Right cardiac atrium (tissue), 5 donors: ENCODE measurements around the gene NR3C2. TPM values are rescaled to one million over a fixed set of nuclear protein-coding genes. Genes with fewer than 3 reads are reported as not detected.

Source experiments
- ATAC-seq, 2 donors: fragments of 200-7000 bp; cut with Tn5 transposase; one replicate each; pipeline versions ENCODE4 v1.8.0 to v1.9.1; 2020; ENCODE audit warnings: moderate library complexity in 2 of 2, mild to moderate bottlenecking in 1 of 2
- DNase-seq, 3 donors: peaks; one replicate each; pipeline ENCODE4 v3.0.0-alpha.2; 2020
- H3K27ac ChIP-seq: one replicate; pipeline ENCODE4 v1.5.1; 2013; ENCODE audit warnings: mild to moderate bottlenecking, low read length, control low read depth, moderate library complexity
- H3K27me3 ChIP-seq: one replicate; pipeline ENCODE4 v1.6.1; 2013; ENCODE audit not compliant: control insufficient read depth, insufficient read depth
- H3K4me1 ChIP-seq: one replicate; pipeline ENCODE4 v1.6.1; 2013; ENCODE audit warnings: low read length; ENCODE audit not compliant: control insufficient read depth, insufficient read depth
- H3K4me3 ChIP-seq: one replicate; pipeline ENCODE4 v1.5.1; 2013; ENCODE audit warnings: low read length, control low read depth
- H3K9me3 ChIP-seq: one replicate; pipeline ENCODE4 v1.6.1; 2013; ENCODE audit warnings: low read length; ENCODE audit not compliant: control insufficient read depth
- WGBS: extraction: QIAGEN DNeasy Blood & Tissue Kit; methylation state at CpG from one replicate; pipeline ENCODE4 v1.1.7; 2013; 5-methylcytosine and 5-hydroxymethylcytosine counted together
- intact Hi-C, 4 donors: fragments of 100-400 bp; cut with DNase I; formaldehyde crosslinking; loops; one replicate each; pipeline versions ENCODE4 v1.11.0 to v1.14.0; 2022 to 2023
- polyA plus RNA-seq: library from polyadenylated mRNA; stranded (reverse); fragments of 200-250 nt; gene quantifications from one replicate; pipeline ENCODE4 v1.2.3, GENCODE V29; 2013
- total RNA-seq, 4 donors: library from RNA; stranded (reverse); fragmentation: NEBNext Ultra II Directional; extraction: Animal tissue kit (Norgen Biotek cat#: 25700); gene quantifications; one replicate each; pipeline ENCODE4 v1.2.1, GENCODE V29; 2021
- donor health status: healthy with polysubstance abuse.
- donor health status: DM: no; HTN: yes; CAD: no.
- donor health status: DM: no; HTN: no; CAD: no.
- donor health status: DM: no; HTN: yes; CAD: no; lungs with severe emphysema.
- donor health status: DM: yes; HTN: yes; CAD: no.

NR3C2 gene
- total and polyA plus RNA-seq, 5 donors, result 5.9 to 27.9 (median 24.3) TPM

- Histone ChIP-seq H3K9me3 (no peaks in the 10 kb centered on the region), H3K27me3 (no peaks in the 10 kb centered on the region), H3K27ac (peak overlapping the region; percentile 96), H3K4me1 (peaks cover 8% of the 10 kb centered on the region), H3K4me3 (no peak overlapping the region)
- intact Hi-C loops, result loop anchor here in 1 of 4 donors (10.0 kb wide), 1 partner anchor 391 kb away; the partner anchor contains the start of gene NR3C2
- WGBS, result 65% methylated on average over 11 of the region's 11 CpGs
- ATAC-seq (peak; percentile 73 to 80), DNase-seq (peak; percentile 49 to 72 (median 69))
These were observed 388.8 kb downstream of the NR3C2 start for GRCh38 chr4:148053298-148054003.

GRCh38 chr4:148052448-148052847 is 389.8 kb downstream of the NR3C2 start:
- no peaks in the 10 kb centered on the region for H3K27me3 ChIP-seq
- intact Hi-C loops, result loop anchor here in 1 of 4 donors (10.0 kb wide), 1 partner anchor 392 kb away; the partner anchor contains the start of gene NR3C2
- ATAC-seq (peak; percentile 36 to 44), DNase-seq (no peak)
- H3K27ac ChIP-seq, result peak overlapping the region; percentile 96
- no peaks in the 10 kb centered on the region for H3K9me3 ChIP-seq
- H3K4me3 ChIP-seq, result no peak overlapping the region
- peaks cover 8% of the 10 kb centered on the region for H3K4me1 ChIP-seq

- 63% methylated on average over 4 of the region's 4 CpGs for WGBS
- Histone ChIP-seq H3K27ac (no peak overlapping the region), H3K4me1 (peaks cover 8% of the 10 kb centered on the region), H3K4me3 (no peak overlapping the region), H3K9me3 (no peaks in the 10 kb centered on the region), H3K27me3 (no peaks in the 10 kb centered on the region)
- intact Hi-C loops, result loop anchor here in 1 of 4 donors (10.0 kb wide), 1 partner anchor 393 kb away; the partner anchor contains the start of gene NR3C2
- no peak for ATAC-seq
- no peak for DNase-seq
These were observed 390.8 kb downstream of the NR3C2 start for GRCh38 chr4:148051403-148051802.

GRCh38 chr4:148048598-148048997 is 393.6 kb downstream of the NR3C2 start:
- intact Hi-C loops, result loop anchor here in 1 of 4 donors (5.0 kb wide), 1 partner anchor 51 kb away; no protein-coding TSS in a partner anchor
- Histone ChIP-seq H3K4me1 (peaks cover 8% of the 10 kb centered on the region), H3K9me3 (no peaks in the 10 kb centered on the region), H3K27me3 (no peaks in the 10 kb centered on the region), H3K4me3 (no peak overlapping the region), H3K27ac (peak overlapping the region; percentile 37)
- ATAC-seq, result no peak
- 45% methylated on average over 4 of the region's 4 CpGs for WGBS
- no peak for DNase-seq

GRCh38 chr4:148044912-148045352 is 397.3 kb downstream of the NR3C2 start:
- Histone ChIP-seq H3K27ac (peak overlapping the region; percentile 98), H3K9me3 (no peaks in the 10 kb centered on the region), H3K27me3 (no peaks in the 10 kb centered on the region), H3K4me3 (no peak overlapping the region), H3K4me1 (peaks cover 4% of the 10 kb centered on the region)
- WGBS, result 51% methylated on average over 4 of the region's 4 CpGs
- ATAC-seq (peak; percentile 36 to 52), DNase-seq (no peak)
- intact Hi-C loops, result loop anchor here in 1 of 4 donors (5.0 kb wide), 1 partner anchor 48 kb away; no protein-coding TSS in a partner anchor

GRCh38 chr4:148044089-148044911 is 397.9 kb downstream of the NR3C2 start:
- Histone ChIP-seq H3K4me1 (peaks cover 3% of the 10 kb centered on the region), H3K27me3 (no peaks in the 10 kb centered on the region), H3K9me3 (no peaks in the 10 kb centered on the region), H3K27ac (peak overlapping the region; percentile 98), H3K4me3 (no peak overlapping the region)
- intact Hi-C loops, result no loop called here
- 69% methylated on average over 9 of the region's 9 CpGs for WGBS
- peak; percentile 93 to 95 for ATAC-seq
- peak; percentile 57 to 87 (median 83) for DNase-seq

- Histone ChIP-seq H3K4me1 (no peaks in the 10 kb centered on the region), H3K9me3 (no peaks in the 10 kb centered on the region), H3K27ac (no peak overlapping the region), H3K4me3 (no peak overlapping the region), H3K27me3 (no peaks in the 10 kb centered on the region)
- ATAC-seq (no peak), DNase-seq (no peak)
- WGBS, result 88% methylated on average over 7 of the region's 7 CpGs
- intact Hi-C loops, result no loop called here
These were observed 400.4 kb downstream of the NR3C2 start for GRCh38 chr4:148041606-148042329.

GRCh38 chr4:148034813-148035212 is 407.4 kb downstream of the NR3C2 start:
- Histone ChIP-seq H3K27ac (no peak overlapping the region), H3K4me3 (no peak overlapping the region), H3K4me1 (peaks cover 4% of the 10 kb centered on the region), H3K27me3 (no peaks in the 10 kb centered on the region), H3K9me3 (no peaks in the 10 kb centered on the region)
- DNase-seq, result no peak
- intact Hi-C loops, result no loop called here
- no peak for ATAC-seq
- 54% methylated on average over 1 of the region's 1 CpG for WGBS

GRCh38 chr4:148030193-148030873 is 411.9 kb downstream of the NR3C2 start:
- peaks cover 5% of the 10 kb centered on the region for H3K4me1 ChIP-seq
- no peak overlapping the region for H3K4me3 ChIP-seq
- 62% methylated on average over 2 of the region's 2 CpGs for WGBS
- ATAC-seq, result no peak
- H3K27ac ChIP-seq, result no peak overlapping the region
- no peaks in the 10 kb centered on the region for H3K27me3 ChIP-seq
- no peak for DNase-seq
- H3K9me3 ChIP-seq, result no peaks in the 10 kb centered on the region
- intact Hi-C loops, result no loop called here

- intact Hi-C loops, result no loop called here
- WGBS, result 83% methylated on average over 3 of the region's 3 CpGs
- ATAC-seq, result no peak
These were observed 412.4 kb downstream of the NR3C2 start for GRCh38 chr4:148029781-148030180.

More at GRCh38 chr4:148029781-148030180, 412.4 kb downstream of the NR3C2 start:
- no peak for DNase-seq
- Histone ChIP-seq H3K27me3 (no peaks in the 10 kb centered on the region), H3K4me1 (peaks cover 5% of the 10 kb centered on the region), H3K9me3 (no peaks in the 10 kb centered on the region), H3K27ac (no peak overlapping the region), H3K4me3 (no peak overlapping the region)
